Type B pancreatic cell (in vitro differentiated cells): ENCODE data around the gene MAP2K2. TPM values are rescaled to one million over a fixed set of nuclear protein-coding genes. Genes with fewer than 3 reads are reported as not detected.

ENCODE experiments used
- DNase-seq: peaks from one replicate; pipeline ENCODE4 v3.0.0; 2021; ENCODE audit warnings: mixed read lengths; ENCODE audit not compliant: unreplicated experiment; ENCODE audit errors: extremely low spot score
- H3K27ac Mint-ChIP-seq: 2 replicates; pipeline ENCODE4 v1.8.0; 2021; ENCODE audit warnings: mild to moderate bottlenecking, mixed read lengths
- H3K27me3 Mint-ChIP-seq: 2 replicates; pipeline ENCODE4 v1.8.0; 2021; ENCODE audit warnings: mixed read lengths
- H3K36me3 Mint-ChIP-seq: 2 replicates; pipeline ENCODE4 v1.8.0; 2021; ENCODE audit warnings: mixed read lengths
- H3K4me1 Mint-ChIP-seq: one replicate; pipeline ENCODE4 v1.8.0; 2021; ENCODE audit warnings: mixed read lengths; ENCODE audit not compliant: unreplicated experiment
- H3K4me3 Mint-ChIP-seq: 2 replicates; pipeline ENCODE4 v1.8.0; 2021; ENCODE audit warnings: mild to moderate bottlenecking, mixed read lengths
- H3K9me3 Mint-ChIP-seq: 2 replicates; pipeline ENCODE4 v1.8.0; 2021; ENCODE audit warnings: mixed read lengths
- CTCF ChIP-seq: fragments of 200-600 bp; sonication (generic); conservative IDR thresholded peaks from 2 replicates; pipeline ENCODE4 v1.5.0; 2021; ENCODE audit warnings: antibody characterized with exemption, mild to moderate bottlenecking
- total RNA-seq: library from RNA; stranded (reverse); gene quantifications from 2 replicates; pipeline ENCODE4 v1.2.1, GENCODE V29; 2021; ENCODE audit warnings: low replicate concordance

The MAP2K2 gene
- total RNA-seq, 1 donor from 2014 or later, result 144 TPM

GRCh38 chr19:4099041-4099764, 24.7 kb downstream of the MAP2K2 start:
- Mint-ChIP-seq H3K36me3 (no peaks in the 10 kb centered on the region), H3K4me1 (no peaks in the 10 kb centered on the region), H3K9me3 (no peaks in the 10 kb centered on the region), H3K27ac (no peak overlapping the region), H3K27me3 (no peaks in the 10 kb centered on the region), H3K4me3 (no peak overlapping the region)
- DNase-seq, result no peak
- no peak for TF ChIP-seq CTCF

DNA sequence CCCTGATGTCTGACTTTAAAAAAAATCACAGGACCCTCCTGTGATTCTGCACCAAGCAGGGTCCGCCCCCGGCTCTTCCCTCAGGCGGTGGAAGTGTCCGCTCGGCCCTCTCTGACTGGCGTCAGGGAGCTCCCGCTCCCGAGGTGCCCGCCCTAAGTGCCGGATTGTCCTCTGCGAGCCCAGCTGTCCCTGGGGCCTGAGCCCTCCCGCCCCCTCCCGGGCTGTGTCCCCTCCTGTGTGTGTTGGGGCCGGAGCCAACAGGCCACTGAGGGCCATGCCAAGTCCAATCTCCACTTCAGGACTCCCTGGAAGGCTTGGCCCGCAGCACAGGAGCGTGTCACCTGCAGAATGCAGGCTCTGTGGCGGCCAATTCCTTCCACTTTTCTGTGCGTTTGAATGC, 25.4 kb downstream of the MAP2K2 start:
- no peaks in the 10 kb centered on the region for H3K36me3 Mint-ChIP-seq
- no peak for DNase-seq
- no peak for TF ChIP-seq CTCF
- no peaks in the 10 kb centered on the region for H3K4me1 Mint-ChIP-seq
- H3K4me3 Mint-ChIP-seq, result no peak overlapping the region
- H3K27ac Mint-ChIP-seq, result no peak overlapping the region
- no peaks in the 10 kb centered on the region for H3K27me3 Mint-ChIP-seq
- H3K9me3 Mint-ChIP-seq, result no peaks in the 10 kb centered on the region

DNA sequence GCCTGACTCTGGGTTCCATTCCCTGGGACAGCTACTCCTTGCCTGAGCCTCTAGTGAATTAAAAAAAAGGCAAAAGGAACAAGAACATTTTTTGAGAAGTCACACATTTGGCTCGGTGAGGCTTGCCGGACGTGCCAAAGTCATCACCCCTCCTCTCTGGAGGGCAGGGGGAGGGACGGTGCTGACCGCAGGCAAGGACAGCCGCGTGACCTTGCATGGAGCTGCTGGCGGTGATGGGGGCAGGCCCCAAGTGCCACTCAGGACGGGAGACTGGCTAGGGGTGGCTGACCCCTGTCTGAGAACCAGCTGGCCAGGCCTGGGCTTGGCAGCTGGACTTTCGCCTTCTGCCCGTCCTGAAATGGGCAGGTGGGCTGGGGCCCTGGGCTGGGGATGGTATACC, 26.4 kb downstream of the MAP2K2 start:
- no peak overlapping the region for H3K27ac Mint-ChIP-seq
- no peaks in the 10 kb centered on the region for H3K4me1 Mint-ChIP-seq
- no peaks in the 10 kb centered on the region for H3K36me3 Mint-ChIP-seq
- H3K4me3 Mint-ChIP-seq, result no peak overlapping the region
- DNase-seq, result no peak
- H3K27me3 Mint-ChIP-seq, result no peaks in the 10 kb centered on the region
- TF ChIP-seq CTCF, result no peak
- H3K9me3 Mint-ChIP-seq, result no peaks in the 10 kb centered on the region

DNA sequence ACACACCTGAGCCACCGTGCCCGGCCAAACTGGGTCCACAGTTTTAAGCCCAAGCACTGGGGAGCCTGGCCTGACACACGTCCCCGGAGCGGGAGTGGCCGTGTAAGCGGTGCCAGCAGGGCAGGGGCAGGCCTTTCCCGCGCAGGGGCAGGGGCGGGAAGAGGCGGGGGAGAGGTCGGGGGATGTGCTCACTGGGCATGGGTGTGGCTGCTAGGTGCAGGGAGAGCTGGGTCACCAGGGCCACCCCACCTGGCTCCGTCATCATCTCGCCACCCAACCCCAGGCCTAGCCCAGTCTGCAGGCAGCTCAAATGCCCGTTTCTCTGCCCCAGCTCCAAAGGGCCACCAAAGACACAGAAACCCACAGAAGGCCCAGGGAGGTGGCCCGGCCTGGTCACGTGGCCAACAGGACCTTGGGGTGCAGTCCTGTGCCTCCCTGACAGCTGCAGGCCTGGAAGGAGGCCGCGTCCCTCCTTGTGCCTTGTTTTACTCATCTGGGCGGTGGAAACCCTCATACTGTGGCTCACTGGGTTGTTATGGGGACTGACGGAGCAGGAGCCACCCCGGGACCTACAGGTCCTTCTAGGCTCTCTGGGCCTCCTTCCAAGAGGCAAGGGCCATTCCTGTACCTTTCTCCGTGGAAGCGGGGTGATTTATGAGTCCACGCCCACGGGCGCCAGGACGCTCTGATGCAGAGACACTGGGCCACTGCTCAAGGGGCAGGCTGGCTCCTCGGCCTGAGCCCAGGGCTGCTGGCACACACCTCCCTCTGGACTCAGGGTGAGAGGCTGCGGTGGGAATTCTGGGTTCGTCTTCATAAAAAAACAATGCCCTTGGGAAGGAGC, 27.7 kb downstream of the MAP2K2 start:
- TF ChIP-seq CTCF, result no peak
- H3K9me3 Mint-ChIP-seq, result no peaks in the 10 kb centered on the region
- no peaks in the 10 kb centered on the region for H3K36me3 Mint-ChIP-seq
- H3K4me1 Mint-ChIP-seq, result no peaks in the 10 kb centered on the region
- no peak overlapping the region for H3K4me3 Mint-ChIP-seq
- no peak for DNase-seq
- no peaks in the 10 kb centered on the region for H3K27me3 Mint-ChIP-seq
- H3K27ac Mint-ChIP-seq, result no peak overlapping the region

GRCh38 chr19:4095488-4095844, 28.5 kb downstream of the MAP2K2 start:
- DNase-seq, result no peak
- Mint-ChIP-seq H3K27me3 (no peaks in the 10 kb centered on the region), H3K27ac (no peak overlapping the region), H3K4me3 (no peak overlapping the region), H3K36me3 (no peaks in the 10 kb centered on the region), H3K4me1 (no peaks in the 10 kb centered on the region), H3K9me3 (no peaks in the 10 kb centered on the region)
- TF ChIP-seq CTCF, result no peak
